Heart left ventricle (tissue), 13 donors: ENCODE data around the gene DCP2.

Experiments
- POLR2A ChIP-seq, 2 donors: fragments of 450-650 bp; IDR thresholded peaks; one replicate each; pipeline ENCODE4 v1.6.1; 2017; ENCODE audit warnings: antibody characterized with exemption in 2 of 2, mild to moderate bottlenecking in 2 of 2, moderate library complexity in 2 of 2
- TF ChIP-seq, protein P1 (sequence below), 12 donors: fragments of 200-600 bp; sonication (generic) in 4 of 12; IDR thresholded peaks; one replicate each; pipeline versions ENCODE4 v1.5.0 to v1.8.0; 2018 to 2022; ENCODE audit warnings: antibody characterized with exemption in 12 of 12, mild to moderate bottlenecking in 5 of 12
- donor health status: ischemic (EF 13 %, LVEDD 7.1; RV severe dilation, severe dysfunction).
- donor health status: DM: no; HTN: yes; CAD: no.
- donor health status: DM: no; HTN: no; CAD: no.
- donor health status: ischemic (EF 25% LVEDD 6.9; RV normal size, moderate dysfunction).
- donor health status: ischemic (EF 25% LVEDD 5.7; RV mildly dilated, moderate dysfunction).
- donor health status: ischemic (EF 35%, LVEDD 5.7; RV mildly dilated, moderate dysfunction).
- donor health status: nonischemic (EF 11% LVEDD 7.7; RV severe dilation, severe dysfunction).
- donor health status: DM: yes; HTN: yes; CAD: no.
- donor health status: PGD.
- donor health status: ischemic (EF 29% LVEDD 5.4; RV normal size, mild dysfunction).
- donor health status: nonischemic (EF 23%, LVEDD 6.1; RV moderate dilation, normal function).

DNA sequence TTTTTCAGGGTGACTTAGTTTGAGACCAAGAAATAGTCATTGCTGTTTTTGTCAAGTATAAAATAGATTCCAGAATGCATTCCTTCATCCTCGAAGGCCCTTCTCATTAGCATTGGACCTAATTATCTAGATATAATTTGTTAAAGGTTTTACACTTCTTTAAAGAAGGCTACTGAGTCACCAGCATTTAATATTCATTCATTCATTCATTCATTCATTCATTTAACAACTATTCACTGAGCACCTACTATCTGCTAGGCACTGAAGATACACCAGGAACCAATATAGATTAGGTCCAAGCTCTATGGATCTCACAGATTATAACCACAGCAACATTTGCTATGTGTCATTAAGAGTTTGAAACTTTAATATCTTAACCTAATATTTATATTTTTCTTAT lies 43.5 kb upstream of the DCP2 start:
- TF ChIP-seq, protein P1, sequence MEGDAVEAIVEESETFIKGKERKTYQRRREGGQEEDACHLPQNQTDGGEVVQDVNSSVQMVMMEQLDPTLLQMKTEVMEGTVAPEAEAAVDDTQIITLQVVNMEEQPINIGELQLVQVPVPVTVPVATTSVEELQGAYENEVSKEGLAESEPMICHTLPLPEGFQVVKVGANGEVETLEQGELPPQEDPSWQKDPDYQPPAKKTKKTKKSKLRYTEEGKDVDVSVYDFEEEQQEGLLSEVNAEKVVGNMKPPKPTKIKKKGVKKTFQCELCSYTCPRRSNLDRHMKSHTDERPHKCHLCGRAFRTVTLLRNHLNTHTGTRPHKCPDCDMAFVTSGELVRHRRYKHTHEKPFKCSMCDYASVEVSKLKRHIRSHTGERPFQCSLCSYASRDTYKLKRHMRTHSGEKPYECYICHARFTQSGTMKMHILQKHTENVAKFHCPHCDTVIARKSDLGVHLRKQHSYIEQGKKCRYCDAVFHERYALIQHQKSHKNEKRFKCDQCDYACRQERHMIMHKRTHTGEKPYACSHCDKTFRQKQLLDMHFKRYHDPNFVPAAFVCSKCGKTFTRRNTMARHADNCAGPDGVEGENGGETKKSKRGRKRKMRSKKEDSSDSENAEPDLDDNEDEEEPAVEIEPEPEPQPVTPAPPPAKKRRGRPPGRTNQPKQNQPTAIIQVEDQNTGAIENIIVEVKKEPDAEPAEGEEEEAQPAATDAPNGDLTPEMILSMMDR (IDR thresholded peaks at IDR 0.05) = no peak
- no peak for TF ChIP-seq POLR2A (IDR thresholded peaks at IDR 0.05)
